HepG2 (cell line): ENCODE data around the gene DPP6. TPM values are rescaled to one million over a fixed set of nuclear protein-coding genes. Genes with fewer than 3 reads are reported as not detected.

ENCODE experiments used
- ATAC-seq: fragments of 200-7000 bp; cut with Tn5 transposase; 3 replicates; pipeline ENCODE4 v1.9.1; 2020; ENCODE audit warnings: mild to moderate bottlenecking, moderate library complexity
- BruUV-seq: library from RNA; stranded (reverse); fragments of 400-500 nt; replicated peaks from 2 replicates; lab custom pipeline; 2021; lab: Mats Ljungman, UMichigan
- CTCF ChIA-PET: fragments of 300-600 bp; formaldehyde crosslinking; extraction: SDS; loops from one replicate; lab custom pipeline; 2021; ENCODE audit warnings: low total read pairs, inconsistent platforms, low intra/inter-chr PET ratio; lab: Yijun Ruan, JAX
- POLR2A ChIA-PET: fragments of 350-600 bp; sonication (Branson Sonifier 250); formaldehyde crosslinking; loops from one replicate; lab custom pipeline; 2020; ENCODE audit warnings: antibody characterized with exemption, inconsistent platforms; lab: Yijun Ruan, JAX
- DNase-seq: peaks from one replicate; pipeline ENCODE4 v3.0.0-alpha.2; 2015; ENCODE audit warnings: low spot score
- FAIRE-seq: peaks from 3 replicates; lab custom pipeline; 2011; peaks lifted over from hg19 to GRCh38; lab: Jason Lieb, UNC
- H2AFZ ChIP-seq: one replicate; pipeline ENCODE4 v1.6.1; 2011; ENCODE audit warnings: low read length, inconsistent platforms
- H3K27ac ChIP-seq: fragments of 300-600 bp; 3 replicates; pipeline ENCODE4 v1.8.0; 2011; ENCODE audit warnings: mixed run types, mild to moderate bottlenecking, mixed read lengths, low read length, inconsistent platforms; ENCODE audit not compliant: insufficient read depth; ENCODE audit errors: extremely low read length
- H3K27me3 ChIP-seq, 2 experiments: fragments of 200-600 bp in 1 of 2; 2 replicates in 1 of 2; 3 replicates in 1 of 2; pipeline versions ENCODE4 v1.6.0 to v1.8.0; 2011; ENCODE audit warnings: low read length in 2 of 2, mild to moderate bottlenecking in 2 of 2, moderate library complexity in 2 of 2, inconsistent platforms in 1 of 2; ENCODE audit not compliant: insufficient read depth in 2 of 2, control insufficient read depth in 1 of 2
- H3K36me3 ChIP-seq, 2 experiments: fragments of 200-600 bp in 1 of 2; replicated peaks in 1 of 2; 2 replicates in 1 of 2; 3 replicates in 1 of 2; pipeline versions ENCODE4 v1.5.1 to v1.8.0; 2011; ENCODE audit warnings: low read length in 2 of 2, inconsistent platforms in 1 of 2; ENCODE audit not compliant: insufficient read depth in 2 of 2, control insufficient read depth in 1 of 2
- H3K4me1 ChIP-seq: 2 replicates; pipeline ENCODE4 v1.5.1; 2012; ENCODE audit warnings: low read length, inconsistent platforms; ENCODE audit not compliant: insufficient read depth
- H3K4me2 ChIP-seq: 2 replicates; pipeline ENCODE4 v1.6.0; 2011; ENCODE audit warnings: low read depth, low read length, inconsistent platforms
- H3K4me3 ChIP-seq, 3 experiments: fragments of 200-600 bp in 1 of 3; sonication (generic), shearing (Covaris generic) in 1 of 3; replicated peaks in 1 of 3; 2 replicates each; pipeline ENCODE4 v1.5.1; 2011 to 2016; ENCODE audit warnings: low read length in 3 of 3, inconsistent platforms in 2 of 3, low read depth in 2 of 3, mild to moderate bottlenecking in 2 of 3, control low read depth in 1 of 3, mixed read lengths in 1 of 3; ENCODE audit not compliant: insufficient read depth in 1 of 3
- H3K79me2 ChIP-seq: one replicate; pipeline ENCODE4 v1.6.1; 2011; ENCODE audit warnings: low read length, inconsistent platforms; ENCODE audit not compliant: insufficient read depth
- H3K9ac ChIP-seq: 2 replicates; pipeline ENCODE4 v1.6.0; 2011; ENCODE audit warnings: mild to moderate bottlenecking, low read depth, low read length, inconsistent platforms; ENCODE audit not compliant: insufficient read depth
- H3K9me3 ChIP-seq: 2 replicates; pipeline ENCODE4 v1.5.1; 2012; ENCODE audit warnings: mild to moderate bottlenecking, low read length
- H4K20me1 ChIP-seq: 2 replicates; pipeline ENCODE4 v1.6.0; 2011; ENCODE audit warnings: inconsistent platforms, mild to moderate bottlenecking, low read length, moderate library complexity; ENCODE audit not compliant: insufficient read depth
- ATF7-NPFF ChIP-seq: sonication (generic); formaldehyde crosslinking; IDR thresholded peaks from 2 replicates; pipeline ENCODE4 v1.8.1; 2023; ENCODE audit warnings: mild to moderate bottlenecking, low read depth, missing genetic modification reagents, moderate library complexity
- BCL6 ChIP-seq: IDR thresholded peaks from 2 replicates; pipeline ENCODE4 v1.6.1; 2016; ENCODE audit warnings: missing genetic modification reagents, missing compliant biosample characterization
- CHD2 ChIP-seq: IDR thresholded peaks from 2 replicates; pipeline ENCODE4 v1.6.1; 2011; ENCODE audit warnings: low read depth, low read length, improper control_type of control experiment
- ETV5 ChIP-seq: IDR thresholded peaks from 2 replicates; pipeline ENCODE4 v1.6.1; 2018; ENCODE audit warnings: missing biosample characterization, missing genetic modification reagents, inconsistent platforms, borderline replicate concordance
- GTF3A ChIP-seq: sonication (generic); formaldehyde crosslinking; conservative IDR thresholded peaks from 2 replicates; pipeline ENCODE4 v1.4.0; 2020; ENCODE audit warnings: mild to moderate bottlenecking, missing genetic modification reagents
- HMG20B ChIP-seq: conservative IDR thresholded peaks from 2 replicates; pipeline ENCODE4 v1.6.1; 2016; ENCODE audit warnings: missing genetic modification reagents, missing compliant biosample characterization
- HOXA7 ChIP-seq: sonication (generic); formaldehyde crosslinking; IDR thresholded peaks from 2 replicates; pipeline ENCODE4 v1.8.1; 2022; ENCODE audit warnings: mild to moderate bottlenecking, missing genetic modification reagents, moderate library complexity
- MTA1 ChIP-seq: sonication (generic); formaldehyde crosslinking; IDR thresholded peaks from 2 replicates; pipeline ENCODE4 v1.4.0; 2020; ENCODE audit warnings: missing genetic modification reagents, mild to moderate bottlenecking, borderline replicate concordance
- PAWR ChIP-seq: sonication (generic); formaldehyde crosslinking; IDR thresholded peaks from 2 replicates; pipeline ENCODE4 v1.4.0; 2020; ENCODE audit warnings: missing genetic modification reagents, mild to moderate bottlenecking, borderline replicate concordance
- SNAPC2 ChIP-seq: sonication (generic); formaldehyde crosslinking; IDR thresholded peaks from 2 replicates; pipeline ENCODE4 v1.8.1; 2022; ENCODE audit warnings: mild to moderate bottlenecking, missing genetic modification reagents
- TBX2 ChIP-seq: sonication (generic); formaldehyde crosslinking; IDR thresholded peaks from 2 replicates; pipeline ENCODE4 v1.5.0; 2020; ENCODE audit warnings: missing genetic modification reagents, mild to moderate bottlenecking, borderline replicate concordance
- TCF7 ChIP-seq: sonication (generic); IDR thresholded peaks from 2 replicates; pipeline ENCODE4 v1.6.1; 2016; ENCODE audit warnings: antibody characterized with exemption, low read depth
- THYN1 ChIP-seq: sonication (generic); formaldehyde crosslinking; IDR thresholded peaks from 2 replicates; pipeline ENCODE4 v1.8.1; 2023; ENCODE audit warnings: low read depth, mild to moderate bottlenecking, moderate library complexity, missing genetic modification reagents, borderline replicate concordance
- TOPORS ChIP-seq: sonication (generic); formaldehyde crosslinking; IDR thresholded peaks from 2 replicates; pipeline ENCODE4 v1.8.0; 2023; ENCODE audit warnings: mild to moderate bottlenecking, missing genetic modification reagents
- ZNF12 ChIP-seq: sonication (generic); formaldehyde crosslinking; IDR thresholded peaks from 2 replicates; pipeline ENCODE4 v1.5.0; 2020; ENCODE audit warnings: missing genetic modification reagents
- ZNF17 ChIP-seq: sonication (generic); formaldehyde crosslinking; IDR thresholded peaks from 2 replicates; pipeline ENCODE4 v1.5.0; 2020; ENCODE audit warnings: mild to moderate bottlenecking, missing genetic modification reagents
- ZNF329 ChIP-seq: sonication (generic); formaldehyde crosslinking; IDR thresholded peaks from 2 replicates; pipeline ENCODE4 v1.9.0; 2021; ENCODE audit warnings: low read depth, mild to moderate bottlenecking, missing genetic modification reagents
- ZNF383 ChIP-seq: sonication (generic); formaldehyde crosslinking; IDR thresholded peaks from 2 replicates; pipeline ENCODE4 v1.4.0; 2020; ENCODE audit warnings: missing genetic modification reagents, mild to moderate bottlenecking, borderline replicate concordance
- ZNF543 ChIP-seq: sonication (generic); formaldehyde crosslinking; IDR thresholded peaks from 2 replicates; pipeline ENCODE4 v1.4.0; 2020; ENCODE audit warnings: mild to moderate bottlenecking, missing genetic modification reagents
- ZNF564 ChIP-seq: sonication (generic); formaldehyde crosslinking; IDR thresholded peaks from 2 replicates; pipeline ENCODE4 v1.8.1; 2023; ENCODE audit warnings: mild to moderate bottlenecking, missing genetic modification reagents
- WGBS: methylation state at CpG from one replicate; pipeline ENCODE4 v1.1.6; 2017; ENCODE audit warnings: low lambda C conversion rate; 5-methylcytosine and 5-hydroxymethylcytosine counted together
- in situ Hi-C: cut with HindIII; loops from 2 replicates; pipeline ENCODE4 v1.10.0; 2017; ENCODE audit warnings: low pct_unique_long_range_greater_than_20kb; ENCODE audit not compliant: extremely low pct_ligation_motif_present
- intact Hi-C: fragments of 100-400 bp; cut with micrococcal nuclease; formaldehyde crosslinking; loops from one replicate; pipeline ENCODE4 v1.10.0; 2022; ENCODE audit not compliant: unreplicated experiment
- polyA plus RNA-seq, 8 experiments: library from polyadenylated mRNA; depleted of rRNA in 3 of 8; stranded (reverse) in 7 of 8; unstranded in 1 of 8; fragments of >200 nt; fragmentation: Illumina TruSeq in 4 of 8; extraction: Trizol in 4 of 8; gene quantifications; 2 replicates each; pipeline versions ENCODE4 v1.2.1 to v1.2.3, GENCODE V29; 2011 to 2016; ENCODE audit warnings: low read depth in 4 of 8, missing spikeins in 1 of 8, mixed read lengths in 1 of 8; ENCODE audit not compliant: insufficient read depth in 1 of 8
- total RNA-seq, 5 experiments: library from RNA; depleted of rRNA; stranded (reverse); fragments of >200 nt; fragmentation: Illumina TruSeq; extraction: Trizol; gene quantifications; 2 replicates each; pipeline ENCODE4 v1.2.3, GENCODE V29; 2016; ENCODE audit warnings: low read depth in 1 of 5

Gene DPP6
- total and polyA plus RNA-seq, 2 of the 13 experiments (the other 11 are each of a cell fraction or from before 2014, with no cell fraction given), result not detected

DNA sequence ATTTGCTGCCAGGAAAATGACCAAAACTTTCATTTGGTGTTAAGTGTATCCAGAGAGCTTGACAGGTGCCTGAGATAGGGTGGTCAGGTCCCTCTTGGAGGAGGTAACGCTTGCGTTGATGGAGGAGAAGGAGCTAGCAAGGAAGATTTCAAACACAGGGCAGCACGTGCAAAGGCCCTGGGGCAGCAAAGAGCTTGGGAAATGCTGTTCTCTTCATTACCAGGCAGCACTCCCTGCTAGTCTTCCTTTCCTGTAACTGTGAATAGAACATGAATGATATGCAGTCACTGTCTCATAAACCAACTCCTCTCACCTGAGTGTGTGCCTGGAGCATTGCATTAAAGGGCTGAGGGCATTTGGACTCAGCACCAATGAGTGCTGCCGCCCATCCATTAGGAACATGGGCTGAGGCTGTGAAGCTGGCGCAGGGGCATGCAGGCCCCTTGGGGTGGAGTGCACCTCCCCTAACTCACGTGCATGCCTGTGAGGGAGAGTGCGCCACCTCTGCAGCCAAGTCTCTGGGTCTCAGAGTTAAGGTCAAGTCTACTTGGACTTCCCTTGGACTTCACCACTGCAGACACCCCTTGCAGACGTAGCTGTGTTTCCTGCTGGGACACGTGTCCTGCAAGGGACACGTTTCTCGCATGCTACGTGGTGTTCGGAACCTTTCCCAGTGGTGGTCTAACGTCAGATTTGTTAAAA, 813.9 kb downstream of the DPP6 start:
- H3K4me1 ChIP-seq, result no peaks in the 10 kb centered on the region
- BruUV-seq, result no TSS peak
- H3K27ac ChIP-seq, result no peak overlapping the region
- FAIRE-seq, result no peak
- ChIA-PET CTCF (no interaction called here), POLR2A (no interaction called here)
- H3K9me3 ChIP-seq, result no peaks in the 10 kb centered on the region
- H3K36me3 ChIP-seq, result no peaks in the 10 kb centered on the region
- H3K79me2 ChIP-seq, result no peaks in the 10 kb centered on the region
- H3K9ac ChIP-seq, result no peak overlapping the region
- no peak for ATAC-seq
- H4K20me1 ChIP-seq, result no peaks in the 10 kb centered on the region
- H3K27me3 ChIP-seq, result peaks cover 5 to 59% of the 10 kb centered on the region in 2 experiments; a peak in 3 of 5 replicates
- no peak for TF ChIP-seq SNAPC2 (CRISPR knock-in tag)
- no peak for TF ChIP-seq ZNF564 (CRISPR knock-in tag)
- TF ChIP-seq THYN1 (CRISPR knock-in tag), result no peak
- TF ChIP-seq HOXA7, result no peak
- TF ChIP-seq HMG20B (CRISPR knock-in tag), result no peak
- TF ChIP-seq BCL6 (CRISPR knock-in tag), result no peak
- no peak for TF ChIP-seq ZNF543 (CRISPR knock-in tag)
- no peak for TF ChIP-seq TCF7
- TF ChIP-seq PAWR (CRISPR knock-in tag), result no peak
- no peak for TF ChIP-seq GTF3A (CRISPR knock-in tag)
- TF ChIP-seq ETV5, result no peak
- no peak for TF ChIP-seq CHD2
- no peak for TF ChIP-seq ZNF383
- TF ChIP-seq ZNF329, result no peak
- no peak for TF ChIP-seq ZNF12
- TF ChIP-seq ZNF17 (CRISPR knock-in tag), result no peak
- no peak for TF ChIP-seq MTA1 (CRISPR knock-in tag)
- no peak for TF ChIP-seq TBX2 (CRISPR knock-in tag)
- TF ChIP-seq TOPORS, result no peak
- TF ChIP-seq ATF7-NPFF (CRISPR knock-in tag), result no peak
- in situ Hi-C loops (no loop called here), intact Hi-C loops (no loop called here)
- H3K4me2 ChIP-seq, result no peak overlapping the region
- no peak overlapping the region for H3K4me3 ChIP-seq
- no peak for DNase-seq
- H2AFZ ChIP-seq, result no peak overlapping the region
- WGBS, result 47% methylated on average over 12 of the region's 14 CpGs
